T-cell (primary cell): ENCODE data around the gene CRYBG3. TPM values are rescaled to one million over a fixed set of nuclear protein-coding genes. Genes with fewer than 3 reads are reported as not detected.

Experiments
- ATAC-seq, 4 experiments: fragments of 200-7000 bp in 3 of 4; fragments of 150-1000 bp in 1 of 4; cut with Tn5 transposase; replicated peaks in 1 of 4; 1 replicate in 3 of 4; 2 replicates in 1 of 4; pipeline ENCODE4 v1.10.0; 2021; ENCODE audit warnings: moderate library complexity in 3 of 4, mild to moderate bottlenecking in 2 of 4, moderate number of reproducible peaks in 1 of 4
- CTCF ChIA-PET, 2 donors: fragments of 300-600 bp; sonication (Branson Sonifier 250); formaldehyde crosslinking; loops; one replicate each; lab custom pipeline; 2022; ENCODE audit warnings: antibody characterized with exemption in 2 of 2; lab: Charles Lee
- POLR2A ChIA-PET, 2 donors: fragments of 300-600 bp; sonication (Branson Sonifier 250); formaldehyde crosslinking; loops; one replicate each; lab custom pipeline; 2022; ENCODE audit warnings: antibody characterized with exemption in 2 of 2; lab: Charles Lee
- DNase-seq, 35 experiments: peaks; one replicate each; pipeline versions ENCODE4 v3.0.0 to v3.0.0-alpha.2; 2013 to 2023
- H3K27ac ChIP-seq: one replicate; pipeline ENCODE4 v1.5.1; 2013; ENCODE audit warnings: low read length
- H3K27me3 ChIP-seq, 2 experiments: replicated peaks in 1 of 2; 1 replicate in 1 of 2; 2 replicates in 1 of 2; pipeline versions ENCODE4 v1.6.1 to v1.7.0; 2013; ENCODE audit warnings: low read length in 1 of 2, mixed read lengths in 1 of 2; ENCODE audit not compliant: control insufficient read depth in 2 of 2, insufficient read depth in 2 of 2; ENCODE audit errors: extremely low read depth in 1 of 2
- H3K36me3 ChIP-seq, 2 donors: 1 replicate in 1 of 2; 2 replicates in 1 of 2; pipeline versions ENCODE4 v1.6.1 to v1.7.0; 2013; ENCODE audit warnings: low read length in 1 of 2; ENCODE audit not compliant: control insufficient read depth in 2 of 2, insufficient read depth in 1 of 2; ENCODE audit errors: extremely low read depth in 1 of 2
- H3K4me1 ChIP-seq, 2 experiments: 1 replicate in 1 of 2; 2 replicates in 1 of 2; pipeline versions ENCODE4 v1.6.1 to v1.7.0; 2013; ENCODE audit warnings: low read length in 2 of 2, mixed read lengths in 1 of 2; ENCODE audit not compliant: insufficient read depth in 2 of 2, control insufficient read depth in 1 of 2; ENCODE audit errors: extremely low read depth in 1 of 2
- H3K4me3 ChIP-seq, 2 donors: 1 replicate in 1 of 2; 2 replicates in 1 of 2; pipeline versions ENCODE4 v1.5.1 to v1.7.0; 2013; ENCODE audit warnings: mild to moderate bottlenecking in 2 of 2, low read length in 1 of 2, moderate library complexity in 1 of 2; ENCODE audit not compliant: control insufficient read depth in 1 of 2; ENCODE audit errors: extremely low read depth in 1 of 2
- H3K9me3 ChIP-seq: 2 replicates; pipeline ENCODE4 v1.7.0; 2013
- H3K27ac Mint-ChIP-seq, 2 donors: one replicate each; pipeline ENCODE4 v1.8.0; 2020 to 2021; ENCODE audit warnings: mild to moderate bottlenecking in 2 of 2, mixed read lengths in 2 of 2
- H3K27me3 Mint-ChIP-seq, 2 donors: one replicate each; pipeline ENCODE4 v1.8.0; 2021 to 2022; ENCODE audit warnings: mixed read lengths in 2 of 2
- H3K36me3 Mint-ChIP-seq: one replicate; pipeline ENCODE4 v1.8.0; 2021; ENCODE audit warnings: mixed read lengths
- H3K4me1 Mint-ChIP-seq, 3 donors: one replicate each; pipeline ENCODE4 v1.8.0; 2020 to 2022; ENCODE audit warnings: mixed read lengths in 3 of 3, mild to moderate bottlenecking in 1 of 3
- H3K4me3 Mint-ChIP-seq, 3 donors: one replicate each; pipeline ENCODE4 v1.8.0; 2020 to 2022; ENCODE audit warnings: mild to moderate bottlenecking in 3 of 3, mixed read lengths in 3 of 3, moderate library complexity in 3 of 3
- H3K9me3 Mint-ChIP-seq, 3 donors: one replicate each; pipeline ENCODE4 v1.8.0; 2020 to 2022; ENCODE audit warnings: mixed read lengths in 3 of 3
- WGBS: methylation state at CpG from one replicate; pipeline ENCODE4 v1.1.5; 2013; ENCODE audit warnings: missing lambda C conversion rate; ENCODE audit not compliant: insufficient coverage; 5-methylcytosine and 5-hydroxymethylcytosine counted together
- total RNA-seq, 35 experiments: library from RNA in 6 of 35; stranded (reverse) in 6 of 35; fragments of 120-200 nt in 1 of 35; gene quantifications; one replicate each; pipeline versions ENCODE4 v1.2.1 to v1.2.4 and lab custom pipeline; 2013 to 2026

The CRYBG3 gene
- total RNA-seq, 5 donors from 2014 or later (not counting 1 experiment from before 2014, with no cell fraction given), result 3.1 to 5.8 (median 5.3) TPM

- Mint-ChIP-seq H3K9me3 (peaks cover 0 to 4% (median 0%) of the 10 kb centered on the region in 3 donors), H3K4me3 (peak overlapping the region; percentile 52 to 76 (median 70)), H3K36me3 (no peaks in the 10 kb centered on the region), H3K27ac (peak overlapping the region; percentile 91 to 93), H3K27me3 (no peaks in the 10 kb centered on the region), H3K4me1 (peaks cover 14 to 28% (median 27%) of the 10 kb centered on the region in 3 donors)
- H3K36me3 ChIP-seq, result no peaks in the 10 kb centered on the region
- CTCF ChIA-PET, result interaction anchor here (0.7 to 1.1 kb wide), 3 partner anchors 19 to 209 kb away, joined by 3 to 5 read pairs (median 3); no protein-coding TSS in a partner anchor
- H3K4me3 ChIP-seq, result peak overlapping the region in 1 of 2 donors; percentile 0
- peak overlapping the region; percentile 34 for H3K27ac ChIP-seq
- H3K4me1 ChIP-seq, result peaks cover 6 to 12% of the 10 kb centered on the region in 2 experiments
- H3K27me3 ChIP-seq, result no peaks in the 10 kb centered on the region
- no peaks in the 10 kb centered on the region for H3K9me3 ChIP-seq
- peak in 2 of 4 experiments; percentile 7 to 21 for ATAC-seq
- DNase-seq, result peak in 1 of 35 experiments; percentile 23
- POLR2A ChIA-PET, result interaction anchor here in 1 of 2 donors (0.6 kb wide), 2 partner anchors 163 to 728 kb away, joined by 3 read pairs; no protein-coding TSS in a partner anchor
- no CpG with 5 or more reads among the region's 2 CpGs for WGBS
These were observed 168.9 kb downstream of the CRYBG3 start for GRCh38 chr3:97990624-97991292.

- Histone ChIP-seq H3K4me3 (peak overlapping the region in 1 of 2 donors; percentile 0), H3K27ac (peak overlapping the region; percentile 34), H3K4me1 (peaks cover 6 to 12% of the 10 kb centered on the region in 2 experiments), H3K36me3 (no peaks in the 10 kb centered on the region), H3K27me3 (no peaks in the 10 kb centered on the region), H3K9me3 (no peaks in the 10 kb centered on the region)
- Mint-ChIP-seq H3K36me3 (no peaks in the 10 kb centered on the region), H3K9me3 (peaks cover 0 to 4% (median 0%) of the 10 kb centered on the region in 3 donors), H3K27ac (peak overlapping the region; percentile 91 to 93), H3K27me3 (no peaks in the 10 kb centered on the region), H3K4me1 (peaks cover 14 to 28% (median 27%) of the 10 kb centered on the region in 3 donors), H3K4me3 (peak overlapping the region; percentile 52 to 76 (median 70))
- 32% methylated on average over 5 of the region's 5 CpGs for WGBS
- ATAC-seq, result peak; percentile 89 to 99 (median 90)
- ChIA-PET CTCF (interaction anchor here (0.8 to 1.1 kb wide), 2 partner anchors 20 to 210 kb away, joined by 3 to 5 read pairs; no protein-coding TSS in a partner anchor), POLR2A (interaction anchor here in 1 of 2 donors (0.6 kb wide), 2 partner anchors 164 to 728 kb away, joined by 3 read pairs; no protein-coding TSS in a partner anchor)
- peak in 25 of 35 experiments; percentile 7 to 51 (median 17) for DNase-seq
These were observed 169.5 kb downstream of the CRYBG3 start for GRCh38 chr3:97991293-97991682.

- Mint-ChIP-seq H3K36me3 (no peaks in the 10 kb centered on the region), H3K4me3 (no peak overlapping the region), H3K27ac (no peak overlapping the region), H3K9me3 (peaks cover 0 to 4% (median 0%) of the 10 kb centered on the region in 3 donors), H3K27me3 (no peaks in the 10 kb centered on the region), H3K4me1 (peaks cover 14 to 28% (median 27%) of the 10 kb centered on the region in 3 donors)
- no peak overlapping the region for H3K27ac ChIP-seq
- no peaks in the 10 kb centered on the region for H3K9me3 ChIP-seq
- H3K4me1 ChIP-seq, result peaks cover 6 to 12% of the 10 kb centered on the region in 2 experiments
- no peak overlapping the region for H3K4me3 ChIP-seq
- no peaks in the 10 kb centered on the region for H3K27me3 ChIP-seq
- ChIA-PET CTCF (no interaction called here), POLR2A (interaction anchor here in 1 of 2 donors (0.6 kb wide), 1 partner anchor 46 kb away, joined by 3 read pairs; no protein-coding TSS in a partner anchor)
- ATAC-seq, result no peak
- H3K36me3 ChIP-seq, result no peaks in the 10 kb centered on the region
- DNase-seq, result no peak
- WGBS, result no CpG with 5 or more reads among the region's 2 CpGs
These were observed 170.8 kb downstream of the CRYBG3 start for GRCh38 chr3:97992547-97993173.

- no peak overlapping the region for H3K27ac Mint-ChIP-seq
- DNase-seq (no peak), ATAC-seq (no peak)
- H3K4me1 Mint-ChIP-seq, result peaks cover 14 to 28% (median 27%) of the 10 kb centered on the region in 3 donors
- H3K4me3 Mint-ChIP-seq, result no peak overlapping the region
- ChIA-PET POLR2A (interaction anchor here in 1 of 2 donors (0.6 kb wide), 1 partner anchor 45 kb away, joined by 3 read pairs; no protein-coding TSS in a partner anchor), CTCF (no interaction called here)
- Histone ChIP-seq H3K27ac (no peak overlapping the region), H3K4me3 (no peak overlapping the region), H3K27me3 (no peaks in the 10 kb centered on the region), H3K4me1 (peaks cover 6 to 12% of the 10 kb centered on the region in 2 experiments), H3K9me3 (no peaks in the 10 kb centered on the region), H3K36me3 (no peaks in the 10 kb centered on the region)
- no peaks in the 10 kb centered on the region for H3K36me3 Mint-ChIP-seq
- peaks cover 0 to under 1% (median 0%) of the 10 kb centered on the region in 3 donors for H3K9me3 Mint-ChIP-seq
- H3K27me3 Mint-ChIP-seq, result no peaks in the 10 kb centered on the region
- no CpG with 5 or more reads among the region's 2 CpGs for WGBS
These were observed 171.7 kb downstream of the CRYBG3 start for GRCh38 chr3:97993526-97993925.

GRCh38 chr3:97994328-97994945 is 172.6 kb downstream of the CRYBG3 start:
- Histone ChIP-seq H3K9me3 (no peaks in the 10 kb centered on the region), H3K36me3 (no peaks in the 10 kb centered on the region), H3K27ac (no peak overlapping the region), H3K4me3 (no peak overlapping the region), H3K4me1 (peaks cover 6 to 12% of the 10 kb centered on the region in 2 experiments), H3K27me3 (no peaks in the 10 kb centered on the region)
- no CpG with 5 or more reads among the region's 2 CpGs for WGBS
- H3K9me3 Mint-ChIP-seq, result no peaks in the 10 kb centered on the region
- no peak overlapping the region for H3K27ac Mint-ChIP-seq
- ChIA-PET POLR2A (no interaction called here), CTCF (no interaction called here)
- no peaks in the 10 kb centered on the region for H3K27me3 Mint-ChIP-seq
- H3K4me1 Mint-ChIP-seq, result peaks cover 14 to 28% (median 27%) of the 10 kb centered on the region in 3 donors
- no peak for DNase-seq
- no peak for ATAC-seq
- no peak overlapping the region for H3K4me3 Mint-ChIP-seq
- no peaks in the 10 kb centered on the region for H3K36me3 Mint-ChIP-seq
